Hepatocyte (in vitro differentiated cells): ENCODE results near the gene HOXD10. TPM values are rescaled to one million over a fixed set of nuclear protein-coding genes. Genes with fewer than 3 reads are reported as not detected.

ENCODE experiments used
- DNase-seq: peaks from one replicate; pipeline ENCODE4 v3.0.0-alpha.2; 2016; ENCODE audit warnings: low spot score
- H2AFZ ChIP-seq: fragments of 200-600 bp; sonication (generic); 2 replicates; pipeline ENCODE4 v1.6.0; 2016; ENCODE audit warnings: antibody characterized with exemption, mild to moderate bottlenecking
- H3K27ac ChIP-seq: fragments of 200-600 bp; sonication (generic); 2 replicates; pipeline ENCODE4 v1.5.1; 2016; ENCODE audit warnings: mild to moderate bottlenecking
- H3K27me3 ChIP-seq: fragments of 200-600 bp; sonication (generic); 2 replicates; pipeline ENCODE4 v1.6.1; 2016
- H3K36me3 ChIP-seq: fragments of 200-600 bp; sonication (generic); replicated peaks from 2 replicates; pipeline ENCODE4 v1.5.1; 2016; ENCODE audit warnings: low read depth; ENCODE audit not compliant: insufficient read depth
- H3K4me1 ChIP-seq: fragments of 200-600 bp; sonication (generic); 2 replicates; pipeline ENCODE4 v1.5.1; 2016; ENCODE audit warnings: mild to moderate bottlenecking, moderate library complexity; ENCODE audit not compliant: insufficient read depth
- H3K4me2 ChIP-seq: fragments of 200-600 bp; sonication (generic); 2 replicates; pipeline ENCODE4 v1.6.0; 2016
- H3K4me3 ChIP-seq: fragments of 200-600 bp; sonication (generic); 2 replicates; pipeline ENCODE4 v1.5.1; 2016; ENCODE audit warnings: mild to moderate bottlenecking
- H3K79me2 ChIP-seq: fragments of 200-600 bp; sonication (generic); 2 replicates; pipeline ENCODE4 v1.6.0; 2017; ENCODE audit warnings: mild to moderate bottlenecking
- H3K9me2 ChIP-seq: fragments of 200-600 bp; sonication (generic); replicated peaks from 2 replicates; pipeline ENCODE4 v1.6.0; 2017; ENCODE audit warnings: mild to moderate bottlenecking; ENCODE audit not compliant: insufficient read depth
- H3K9me3 ChIP-seq: fragments of 200-600 bp; sonication (generic); 2 replicates; pipeline ENCODE4 v1.5.1; 2016; ENCODE audit warnings: low read depth, mild to moderate bottlenecking
- H4K20me1 ChIP-seq: fragments of 200-600 bp; sonication (generic); 2 replicates; pipeline ENCODE4 v1.6.0; 2016; ENCODE audit warnings: mild to moderate bottlenecking; ENCODE audit not compliant: insufficient read depth, poor library complexity, severe bottlenecking
- CTCF ChIP-seq: fragments of 200-600 bp; sonication (generic); IDR thresholded peaks from 2 replicates; pipeline ENCODE4 v1.5.1; 2016; ENCODE audit warnings: antibody characterized with exemption, mild to moderate bottlenecking; ENCODE audit not compliant: poor library complexity
- EZH2 ChIP-seq: fragments of 200-600 bp; sonication (generic); IDR thresholded peaks from 2 replicates; pipeline ENCODE4 v1.6.1; 2016; ENCODE audit warnings: antibody characterized with exemption, mild to moderate bottlenecking, borderline replicate concordance
- EZH2phosphoT487 ChIP-seq: fragments of 200-600 bp; sonication (generic); IDR thresholded peaks from one replicate; pipeline ENCODE4 v1.6.1; 2018; ENCODE audit warnings: antibody characterized with exemption, mild to moderate bottlenecking, low read depth, moderate library complexity; ENCODE audit not compliant: unreplicated experiment, severe bottlenecking
- WGBS: methylation state at CpG from one replicate; pipeline ENCODE4 v1.1.6; 2016; ENCODE audit warnings: low lambda C conversion rate; ENCODE audit errors: missing lambda C conversion rate; 5-methylcytosine and 5-hydroxymethylcytosine counted together
- polyA plus RNA-seq: library from polyadenylated mRNA; unstranded; fragments of >200 nt; fragmentation: Nextera tagmentation; extraction: Ambion mirVana; gene quantifications from 2 replicates; pipeline ENCODE4 v1.2.1, GENCODE V29; 2016
- total RNA-seq: library from RNA; depleted of rRNA; stranded (reverse); fragments of >200 nt; gene quantifications from 2 replicates; pipeline ENCODE4 v1.2.3, GENCODE V29; 2014

The HOXD10 gene
- total and polyA plus RNA-seq, 2 experiments from 2014 or later, result 5.1 to 8.5 TPM

- Histone ChIP-seq H3K9me2 (no peaks in the 10 kb centered on the region), H3K4me2 (peak overlapping the region; percentile 91), H4K20me1 (peaks cover 6% of the 10 kb centered on the region), H3K27ac (peak overlapping the region; percentile 93), H3K9me3 (no peaks in the 10 kb centered on the region), H2AFZ (no peak overlapping the region), H3K27me3 (peaks cover 99% of the 10 kb centered on the region), H3K4me1 (no peaks in the 10 kb centered on the region), H3K79me2 (peaks cover 64% of the 10 kb centered on the region), H3K4me3 (peak overlapping the region; percentile 20), H3K36me3 (no peaks in the 10 kb centered on the region)
- no peak for DNase-seq
- WGBS, result 11% methylated on average over 30 of the region's 30 CpGs
- TF ChIP-seq EZH2phosphoT487, result no peak
- TF ChIP-seq CTCF, result no peak
- peak; percentile 38 for TF ChIP-seq EZH2
Observed at GRCh38 chr2:176099159-176099727, 17.3 kb upstream of the HOXD10 start.

GRCh38 chr2:176099728-176100546 is 16.6 kb upstream of the HOXD10 start, which contains the start of gene HOXD12:
HOXD12 (plus strand) TSS chr2:176099795; CDS start chr2:176099802, 7 bp downstream.
- peak within 1 kb of the TSS; percentile 30 for H2AFZ ChIP-seq
- peaks cover 99% of the 10 kb centered on the region for H3K27me3 ChIP-seq
- H3K4me2 ChIP-seq, result peak within 1 kb of the TSS; percentile 91
- no peaks in the 10 kb centered on the region for H3K9me2 ChIP-seq
- no peak for DNase-seq
- H4K20me1 ChIP-seq, result no peaks in the 10 kb centered on the region
- 7% methylated on average over 66 of the region's 70 CpGs for WGBS
- peak within 1 kb of the TSS; percentile 24 for H3K4me3 ChIP-seq
- H3K9me3 ChIP-seq, result no peaks in the 10 kb centered on the region
- H3K27ac ChIP-seq, result peak within 1 kb of the TSS; percentile 93
- peaks cover 57% of the 10 kb centered on the region for H3K79me2 ChIP-seq
- H3K4me1 ChIP-seq, result no peaks in the 10 kb centered on the region
- no peaks in the 10 kb centered on the region for H3K36me3 ChIP-seq
- no peak for TF ChIP-seq CTCF
- TF ChIP-seq EZH2phosphoT487, result no peak
- peak; percentile 76 for TF ChIP-seq EZH2

- WGBS, result 17% methylated on average over 28 of the region's 28 CpGs
- no peaks in the 10 kb centered on the region for H4K20me1 ChIP-seq
- TF ChIP-seq EZH2phosphoT487 (peak; percentile 22), CTCF (no peak), EZH2 (no peak)
- peak overlapping the region; percentile 93 for H3K27ac ChIP-seq
- H3K4me2 ChIP-seq, result peak overlapping the region; percentile 91
- H2AFZ ChIP-seq, result no peak overlapping the region
- H3K4me1 ChIP-seq, result no peaks in the 10 kb centered on the region
- H3K79me2 ChIP-seq, result peaks cover 52% of the 10 kb centered on the region
- DNase-seq, result no peak
- peak overlapping the region; percentile 18 for H3K4me3 ChIP-seq
- no peaks in the 10 kb centered on the region for H3K9me2 ChIP-seq
- H3K36me3 ChIP-seq, result no peaks in the 10 kb centered on the region
- H3K27me3 ChIP-seq, result peaks cover 99% of the 10 kb centered on the region
- H3K9me3 ChIP-seq, result no peaks in the 10 kb centered on the region
Observed at GRCh38 chr2:176100547-176101140, 15.9 kb upstream of the HOXD10 start.
